HG03342 (cell line): ENCODE data around the gene SART3.
"Not testable (repeated sequence)": the region's sequence is repeated elsewhere in the genome, so short reads cannot be mapped to it uniquely, and the experiment has no call there.

ENCODE experiments used
- ATAC-seq: cut with Tn5 transposase; IDR thresholded peaks from one replicate; pipeline ENCODE4 v1.9.1; 2021; ENCODE audit warnings: mild to moderate bottlenecking, moderate library complexity; ENCODE audit not compliant: unreplicated experiment

The SART3 gene

DNA sequence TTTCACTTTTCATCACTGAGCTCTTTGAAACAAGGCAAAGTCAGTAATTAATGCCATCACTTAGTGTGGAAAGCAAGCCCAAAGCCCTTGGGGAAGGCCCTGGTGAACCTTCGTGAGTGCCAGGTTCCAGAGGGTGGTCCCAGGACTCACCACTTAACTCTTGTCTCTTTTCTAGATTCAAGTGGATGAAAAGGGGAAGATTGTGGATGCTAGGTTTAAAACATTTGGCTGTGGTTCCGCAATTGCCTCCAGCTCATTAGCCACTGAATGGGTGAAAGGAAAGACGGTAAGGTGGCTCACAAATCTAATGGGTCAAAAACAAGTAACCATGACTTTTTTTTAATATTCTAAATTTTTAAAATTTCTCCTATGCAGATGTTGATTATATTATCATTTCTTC, 4.2 kb upstream of the SART3 start:
- ATAC-seq: no peak

DNA sequence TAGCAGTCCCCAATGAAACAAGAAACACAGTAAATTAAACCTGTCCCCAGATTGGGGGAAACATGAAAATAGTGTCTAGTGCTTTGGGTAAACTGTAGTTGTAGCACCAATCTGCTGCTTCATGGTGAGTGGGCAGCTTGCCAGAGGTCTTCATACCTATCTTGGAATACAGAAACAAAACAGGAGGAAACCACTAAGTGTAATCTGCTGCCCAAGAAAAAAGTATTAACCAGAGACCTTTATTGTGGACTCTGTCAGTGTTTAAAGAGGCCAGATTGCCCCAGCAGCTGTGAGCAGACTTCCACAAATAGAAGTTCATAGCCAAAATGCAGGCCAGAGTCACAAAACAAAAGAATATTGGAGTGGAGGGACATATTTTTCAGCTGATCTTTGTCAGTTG, 3.8 kb upstream of the SART3 start:
- ATAC-seq: no peak

DNA sequence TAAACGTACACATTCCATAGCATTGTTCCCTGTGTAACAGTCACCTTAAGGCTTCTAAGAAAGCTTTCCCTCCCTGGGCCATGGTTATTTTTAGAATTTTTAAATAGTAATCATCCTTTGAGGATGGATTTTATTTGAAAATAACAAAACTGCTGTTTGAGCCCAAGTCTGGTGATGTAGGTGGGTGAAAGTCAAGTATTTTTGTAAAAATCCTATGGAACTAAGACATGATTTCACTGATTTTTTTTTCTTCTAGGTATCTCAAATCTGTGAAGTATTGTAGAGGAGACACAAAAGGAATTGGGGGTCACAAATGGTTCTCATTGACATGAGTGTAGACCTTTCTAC, 2.8 kb upstream of the SART3 start:
- no peak for ATAC-seq

DNA sequence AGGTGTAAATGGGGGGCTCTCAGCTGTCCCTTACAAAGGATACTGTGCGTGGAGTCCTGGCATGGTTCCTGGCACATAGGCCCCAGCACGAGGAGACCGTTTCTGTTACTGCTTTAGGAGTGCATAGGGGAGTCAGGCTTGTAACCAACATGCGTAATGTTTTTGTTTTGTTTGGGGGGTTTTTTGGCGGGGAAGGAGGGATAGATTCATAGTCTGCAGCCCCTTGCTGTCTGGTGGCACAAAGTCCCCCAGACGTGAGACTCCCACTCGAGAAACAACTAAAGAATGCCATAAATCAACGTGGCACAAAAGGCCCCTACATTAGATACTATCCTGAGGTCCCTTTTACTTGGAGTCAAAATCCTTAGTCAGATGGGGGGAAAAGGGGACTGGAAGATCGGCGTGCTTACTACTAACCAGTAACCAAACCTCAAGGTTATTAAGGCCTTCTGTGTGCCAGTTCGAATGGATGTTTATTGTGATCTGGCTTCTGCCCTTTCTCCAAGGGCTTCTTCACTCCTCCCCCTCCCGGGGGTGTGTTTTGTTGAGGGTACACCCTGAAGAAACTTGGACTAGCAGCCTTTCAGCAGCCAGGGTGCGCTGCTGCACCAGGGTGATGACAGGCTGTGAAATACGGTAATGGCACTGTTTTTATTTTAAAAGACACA, 2.3 kb upstream of the SART3 start:
- ATAC-seq: peak; percentile 31

DNA sequence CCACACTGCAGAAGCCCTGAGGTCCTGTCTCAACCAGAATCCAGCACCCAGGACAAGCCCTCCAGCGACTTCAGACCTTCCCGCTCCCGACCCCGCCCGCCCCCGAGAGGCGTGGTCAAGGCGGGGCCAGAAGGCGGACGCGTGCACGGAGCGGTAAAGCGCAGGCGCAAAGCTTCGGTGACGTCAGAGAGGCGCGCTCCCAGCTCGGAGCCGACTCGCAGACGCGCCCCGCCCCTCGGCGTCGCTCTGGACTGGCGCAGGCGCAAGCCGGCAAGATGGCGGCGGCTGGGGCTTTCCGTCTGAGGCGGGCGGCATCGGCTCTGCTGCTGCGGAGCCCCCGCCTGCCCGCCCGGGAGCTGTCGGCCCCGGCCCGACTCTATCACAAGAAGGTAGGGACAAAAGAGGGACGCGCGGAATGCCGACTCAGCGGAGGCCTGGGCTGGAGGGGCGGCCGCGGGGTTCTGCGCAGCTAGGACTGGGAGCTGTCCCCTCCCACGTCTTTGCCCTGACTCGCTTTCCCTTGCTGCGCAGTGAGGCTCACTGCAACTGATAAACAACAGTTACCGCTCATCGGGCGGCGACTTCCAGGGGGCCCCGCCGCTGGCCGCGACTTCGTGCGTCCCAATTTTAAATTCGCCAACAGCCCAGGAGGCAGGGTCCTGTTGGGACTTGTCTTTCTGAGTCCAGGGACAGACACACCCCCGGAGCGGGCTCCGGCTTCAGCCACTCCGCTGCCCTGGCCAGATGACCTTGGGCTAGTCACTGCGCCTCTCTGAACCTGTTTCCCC, 1.6 kb upstream of the SART3 start, which contains the start of gene ISCU:
Gene ISCU (plus strand): TSS at position 249 of the 788 bp plus-strand sequence. CDS start 27 bp downstream, at position 276.
- peak; percentile 54 for ATAC-seq

DNA sequence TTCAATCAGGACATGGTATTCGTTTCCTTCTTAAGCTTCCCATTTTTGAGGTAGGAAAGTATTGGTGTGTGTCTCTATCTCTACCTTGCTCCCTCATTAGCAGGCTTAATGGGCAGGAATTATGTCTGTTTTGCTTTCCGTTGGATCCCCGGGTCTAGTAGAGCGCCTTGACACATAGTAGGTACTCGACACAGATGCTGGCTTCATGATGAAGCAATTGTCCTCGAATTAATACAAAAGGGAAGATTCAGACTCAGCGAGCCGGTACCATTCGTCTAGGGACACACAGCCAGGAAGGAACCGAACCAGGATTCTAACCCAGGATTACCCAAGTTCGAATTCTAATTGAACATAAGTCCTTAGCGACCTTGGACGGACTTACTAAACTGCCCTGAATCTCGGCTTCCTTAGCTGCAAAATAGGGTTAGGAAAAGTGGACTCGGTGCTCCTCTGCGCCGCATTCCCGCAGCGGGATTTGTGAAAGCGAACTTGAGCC, 927 bp upstream of the SART3 start:
- ATAC-seq: no peak

DNA sequence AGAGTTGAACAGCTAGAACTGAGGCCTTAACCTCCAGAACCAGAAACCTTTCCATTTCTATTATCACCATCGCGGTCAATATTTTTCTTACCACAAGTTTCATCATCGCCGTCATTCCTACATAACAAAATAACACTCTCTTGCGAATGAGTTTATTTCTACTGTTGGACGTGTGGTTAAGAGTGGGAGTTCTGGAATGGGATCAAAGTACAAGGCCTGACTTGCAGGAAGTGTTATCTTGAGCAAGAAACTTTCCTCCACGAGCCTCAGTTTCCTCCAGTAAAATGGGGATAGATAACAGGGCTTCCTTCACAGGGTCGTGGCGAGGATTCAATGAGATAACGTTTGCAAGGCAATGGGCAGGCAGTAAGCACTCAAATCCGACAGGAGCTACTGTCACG, 652 bp downstream of the SART3 start:
- ATAC-seq: no peak

DNA sequence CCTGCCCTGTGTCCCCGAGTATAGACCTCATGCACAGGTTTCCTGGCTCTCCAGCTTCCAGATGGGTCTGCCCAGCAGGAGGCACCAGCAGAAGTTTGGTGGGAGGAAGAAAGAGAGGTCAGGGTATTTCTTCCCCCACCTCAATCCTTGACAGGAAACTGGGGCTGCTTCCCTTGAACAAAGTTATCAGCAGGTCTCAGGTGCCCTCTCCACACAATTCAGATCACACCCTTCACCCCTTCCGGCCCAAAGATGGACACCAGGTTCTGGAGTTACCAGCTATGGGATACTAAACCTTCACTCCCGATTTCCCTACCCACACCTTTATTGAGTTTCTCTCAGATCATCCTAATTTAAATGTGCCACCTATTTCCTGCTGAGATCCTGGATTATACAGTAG, 1.2 kb downstream of the SART3 start:
- ATAC-seq: no peak

DNA sequence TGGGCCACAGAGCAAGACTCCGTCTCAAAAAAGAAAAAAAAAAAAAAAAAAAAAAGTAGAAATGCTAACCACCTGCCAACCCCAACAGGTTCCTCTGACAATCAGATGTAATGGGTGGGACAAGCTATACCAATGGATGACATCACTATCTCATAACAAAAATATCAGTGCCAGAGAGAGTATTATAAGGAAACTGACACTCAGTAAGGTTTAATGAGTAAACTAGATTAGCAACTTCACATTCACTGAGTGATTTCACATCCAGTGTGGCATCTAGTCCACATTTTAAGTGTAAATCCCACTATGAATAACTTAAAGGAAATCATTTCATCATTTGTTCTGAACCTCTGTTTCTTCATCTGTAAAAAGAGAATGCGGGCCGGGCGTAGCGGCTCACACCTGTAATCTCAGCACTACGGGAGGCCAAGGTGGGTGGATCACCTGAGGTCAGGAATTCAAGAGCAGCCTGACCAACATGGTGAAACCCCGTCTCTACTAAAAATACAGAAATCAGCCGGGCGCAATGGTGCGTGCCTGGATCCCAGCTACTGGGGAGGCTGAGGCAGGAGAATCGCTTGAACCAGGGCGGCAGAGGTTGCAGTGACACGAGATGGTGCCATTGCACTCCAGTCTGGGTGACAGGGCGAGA, 1.8 kb downstream of the SART3 start:
- ATAC-seq: no peak

DNA sequence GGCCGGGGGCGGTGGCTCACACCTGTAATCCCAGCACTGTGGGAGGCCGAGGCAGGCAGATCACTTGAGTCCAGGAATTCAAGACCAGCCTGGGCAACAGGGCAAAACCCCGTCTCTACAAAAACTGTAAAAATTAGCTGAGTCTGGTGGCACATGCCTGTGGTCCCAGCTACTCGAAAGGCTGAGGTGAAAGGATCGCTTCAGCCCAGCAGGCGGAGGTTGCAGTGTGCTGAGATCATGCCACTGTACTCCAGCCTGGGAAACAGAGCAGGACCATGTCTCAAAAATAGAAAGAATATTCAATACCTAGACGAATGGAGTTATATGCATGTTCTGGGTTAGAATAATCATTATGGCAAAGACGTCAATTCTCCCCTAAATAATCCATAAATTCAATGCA, 5.6 kb downstream of the SART3 start:
- not testable (repeated sequence) for ATAC-seq

DNA sequence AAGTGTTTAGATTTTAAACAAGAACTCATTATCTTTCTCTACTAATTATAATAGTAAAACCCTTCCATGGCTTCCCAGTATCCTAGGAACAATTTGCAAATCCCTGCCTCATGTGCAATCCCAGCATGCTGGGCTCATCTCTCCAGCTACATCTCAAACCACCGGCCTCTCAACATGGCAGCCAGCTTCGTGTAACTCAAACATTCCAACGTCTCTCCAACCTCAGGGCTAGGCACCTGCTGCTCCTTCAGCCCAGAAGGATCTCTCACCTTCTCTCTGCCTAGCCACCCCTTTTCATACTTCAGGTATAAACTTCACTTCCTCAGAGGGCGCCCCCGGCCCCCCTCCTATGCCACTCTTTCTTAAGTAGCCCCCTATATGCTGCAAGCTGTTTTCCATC, 7.2 kb downstream of the SART3 start:
- no peak for ATAC-seq

DNA sequence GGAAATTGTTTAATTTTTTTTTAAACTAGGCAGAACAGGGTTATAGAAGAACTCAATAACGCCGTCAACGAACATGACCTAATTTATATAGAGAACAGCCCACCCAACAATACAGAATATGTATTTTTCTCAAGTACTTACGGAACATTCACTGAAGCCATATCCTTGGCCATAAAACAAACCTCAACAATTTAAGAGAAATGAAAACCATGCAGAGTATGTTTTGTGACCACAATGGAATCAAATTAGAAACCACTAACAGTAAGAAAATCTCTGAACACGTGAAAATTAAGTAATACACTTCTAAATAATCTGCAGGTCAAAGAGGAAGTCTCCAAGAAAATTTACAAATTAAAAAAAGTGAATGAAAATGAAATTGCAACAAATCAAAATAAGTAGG, 9.4 kb downstream of the SART3 start:
- no peak for ATAC-seq

DNA sequence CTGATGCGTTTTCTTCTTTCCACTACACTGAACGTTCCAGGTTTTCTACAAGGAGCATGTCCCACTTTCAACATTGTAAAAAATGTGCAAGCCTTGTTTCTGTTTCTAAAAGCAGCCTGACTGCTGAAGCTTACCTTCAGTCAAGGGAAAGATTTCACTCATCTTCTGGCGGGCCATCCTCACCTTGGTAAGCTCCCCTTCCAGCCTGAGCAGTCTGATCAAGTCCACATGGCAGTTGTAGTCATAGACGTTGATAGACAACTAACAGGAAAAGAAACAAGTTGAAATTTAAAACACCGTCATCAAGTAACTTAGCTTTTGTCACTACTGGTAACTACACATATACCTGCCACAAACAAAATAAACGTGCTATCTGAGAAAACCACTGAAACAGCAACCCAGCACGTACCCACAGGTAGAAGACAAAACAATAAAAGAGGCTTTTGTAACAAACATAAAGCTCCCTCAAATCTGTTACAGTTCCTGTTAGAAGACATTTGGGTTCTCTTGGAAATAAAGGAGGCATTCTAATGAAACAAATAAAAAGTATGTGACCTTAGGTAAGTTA, 11.9 kb downstream of the SART3 start:
- no peak for ATAC-seq

DNA sequence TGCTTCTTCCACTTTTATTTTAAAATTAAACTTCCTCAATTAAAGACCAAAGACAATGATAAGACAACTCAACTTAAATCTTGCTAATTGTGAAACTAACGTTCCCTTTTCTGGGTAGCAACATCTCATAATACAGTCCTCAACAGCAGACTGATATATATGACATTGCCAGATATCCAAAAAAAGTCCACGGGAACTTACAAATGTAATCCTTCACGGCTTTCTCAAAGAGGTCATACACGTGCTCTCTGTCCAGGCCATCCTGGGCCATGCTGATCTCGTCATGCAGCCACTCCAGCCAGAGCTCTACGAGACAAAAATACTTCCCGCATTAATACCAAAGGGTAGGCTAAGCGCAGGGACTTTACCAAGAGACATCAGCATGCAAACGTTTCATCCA, 13.3 kb downstream of the SART3 start:
- no peak for ATAC-seq

DNA sequence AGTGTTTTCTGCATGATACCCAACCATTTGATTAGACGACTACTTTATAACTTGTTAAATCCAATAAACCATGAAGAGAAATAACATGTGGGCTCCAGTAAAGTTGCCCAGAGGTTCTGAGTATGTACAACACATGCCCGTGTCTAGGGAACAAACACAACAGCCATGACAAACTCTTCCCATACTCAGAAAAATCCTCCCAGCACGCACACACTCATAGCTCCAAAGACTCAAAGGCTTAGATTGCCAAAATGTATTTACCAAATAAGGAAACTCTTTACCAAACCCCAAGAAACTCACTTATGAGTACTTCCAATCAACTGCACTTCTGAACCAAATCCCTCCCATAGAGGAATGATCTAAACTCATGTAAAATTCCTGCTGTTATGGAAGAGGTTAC, 17.3 kb downstream of the SART3 start:
- no peak for ATAC-seq

DNA sequence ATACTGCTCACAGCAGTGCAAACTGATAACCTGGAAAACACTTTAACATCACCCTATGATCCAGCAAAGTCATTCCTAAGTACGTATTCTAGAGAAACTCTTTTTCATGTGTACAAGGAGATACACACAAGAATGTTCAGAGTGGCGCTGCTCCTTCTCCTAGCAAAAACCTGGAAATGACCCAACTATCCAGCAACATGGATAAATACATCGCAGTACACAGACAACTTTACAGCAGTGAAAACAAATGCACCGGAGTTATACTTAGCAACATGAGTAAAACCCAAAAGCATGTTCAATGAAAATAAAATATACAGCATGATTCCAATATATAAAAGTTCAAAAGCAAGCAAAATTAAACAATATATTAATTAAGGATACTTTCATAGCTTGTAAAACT, 18.7 kb downstream of the SART3 start:
- no peak for ATAC-seq

DNA sequence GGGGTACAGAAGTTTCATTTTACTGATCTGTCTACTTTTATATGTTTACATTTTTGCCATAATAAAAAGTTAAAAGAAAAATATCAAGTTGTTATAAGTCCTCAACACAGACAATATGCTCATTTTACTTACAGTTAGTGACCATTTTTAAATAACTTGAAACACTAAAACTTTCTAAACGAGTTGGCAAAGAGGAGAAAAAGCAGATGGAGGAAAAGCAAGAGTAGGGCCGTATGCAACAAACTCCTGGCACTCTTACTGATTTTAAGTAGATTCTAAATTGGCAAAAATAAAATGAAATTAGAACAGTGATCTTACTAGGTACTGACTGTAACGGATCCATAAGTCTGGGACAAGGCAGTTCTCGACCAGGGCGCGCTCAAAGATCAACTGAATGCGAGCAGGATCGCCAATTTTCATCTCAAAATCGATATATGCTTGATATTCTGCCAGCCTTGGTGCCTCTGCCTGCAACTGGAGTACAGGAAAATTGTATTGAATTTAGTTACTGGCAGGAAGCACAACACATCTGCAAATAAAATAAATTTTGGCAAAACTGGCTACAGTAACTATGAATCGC, 22.3 kb downstream of the SART3 start:
- ATAC-seq: no peak

DNA sequence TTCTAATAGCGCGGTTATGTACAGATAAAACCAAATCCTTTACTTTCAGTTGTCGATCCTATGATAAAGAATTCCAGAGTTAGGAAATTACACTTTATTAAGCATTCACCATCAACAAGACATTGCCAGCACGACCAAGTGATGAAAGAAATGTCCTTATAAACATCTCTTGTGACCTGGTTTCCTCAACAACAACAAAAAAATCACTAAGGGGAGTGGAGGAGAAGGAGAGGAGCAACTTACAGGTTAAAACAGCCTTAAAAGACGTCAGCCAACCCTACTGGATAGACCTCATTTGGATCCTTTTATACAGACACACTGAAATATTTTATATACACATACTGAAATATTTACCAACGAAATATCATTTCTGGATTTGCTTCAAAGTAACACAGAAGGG, 22.8 kb downstream of the SART3 start:
- no peak for ATAC-seq

DNA sequence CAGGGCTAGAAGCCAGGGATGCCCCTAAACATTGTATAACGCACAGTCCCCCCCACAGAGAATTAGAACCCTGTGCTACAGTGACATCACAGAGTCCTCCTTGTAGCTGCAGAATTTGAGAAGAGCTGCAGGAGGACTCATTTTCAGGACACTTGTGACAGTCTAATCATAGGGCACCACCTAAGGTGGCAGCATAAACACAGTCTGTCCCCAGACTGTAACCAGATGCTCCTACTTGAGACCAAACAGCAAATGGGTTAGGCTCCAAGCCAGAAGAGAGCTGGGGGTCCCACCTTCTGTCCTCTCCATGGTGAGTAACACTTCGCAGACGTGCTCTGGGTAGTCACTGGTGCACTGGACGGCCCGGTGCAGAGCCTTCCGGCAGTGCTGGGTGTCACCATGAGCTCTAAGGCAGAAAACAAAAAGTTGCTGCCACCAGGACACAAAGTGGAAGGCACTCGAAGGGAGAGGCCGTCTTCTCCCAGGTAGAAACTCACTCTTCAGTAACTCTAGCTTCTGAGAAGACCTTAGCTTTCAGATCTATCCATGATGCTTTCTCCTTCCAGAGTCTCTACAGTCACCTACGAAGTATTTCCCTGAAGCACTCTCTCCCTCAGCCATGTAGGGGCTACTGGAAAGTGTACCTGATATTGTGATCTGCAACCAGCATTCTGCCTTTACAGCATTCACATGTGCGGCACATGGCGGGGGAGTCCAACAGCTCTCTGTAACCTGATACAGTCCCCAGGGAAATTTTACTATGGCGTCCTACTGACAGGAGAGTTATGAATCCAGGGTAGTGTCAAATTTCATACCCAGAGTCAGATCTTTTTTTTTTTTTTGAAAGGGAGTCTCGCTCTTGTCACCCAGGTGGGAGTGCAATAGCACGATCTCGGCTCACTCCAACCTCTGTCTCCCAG, 28.8 kb downstream of the SART3 start:
- ATAC-seq: no peak

DNA sequence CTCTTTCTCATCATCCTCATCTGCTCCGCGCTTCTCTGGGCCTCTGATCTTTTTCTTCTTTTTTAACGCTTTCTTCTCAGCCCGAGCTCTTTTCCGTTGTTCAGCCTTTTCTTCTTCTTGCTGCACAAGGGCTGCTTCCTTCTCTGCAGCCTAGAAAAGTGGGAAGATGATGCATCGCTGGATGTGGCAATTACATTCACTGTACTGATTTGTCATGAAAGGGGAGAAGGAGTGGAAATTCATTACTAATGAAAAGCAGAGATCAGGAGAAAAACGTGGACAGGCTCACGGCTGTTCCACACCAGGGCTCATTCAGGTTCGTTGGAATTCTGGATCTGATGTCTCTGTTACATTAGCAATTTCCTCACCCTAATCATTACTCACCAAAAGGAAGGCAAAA, 30.8 kb downstream of the SART3 start:
- no peak for ATAC-seq
